ENCODE measurements around the gene CXCL8. TPM values are rescaled to one million over a fixed set of nuclear protein-coding genes. Genes with fewer than 3 reads are reported as not detected.

The CXCL8 gene
- total RNA-seq, 1 donor from 2014 or later, result 11.8 TPM

DNA sequence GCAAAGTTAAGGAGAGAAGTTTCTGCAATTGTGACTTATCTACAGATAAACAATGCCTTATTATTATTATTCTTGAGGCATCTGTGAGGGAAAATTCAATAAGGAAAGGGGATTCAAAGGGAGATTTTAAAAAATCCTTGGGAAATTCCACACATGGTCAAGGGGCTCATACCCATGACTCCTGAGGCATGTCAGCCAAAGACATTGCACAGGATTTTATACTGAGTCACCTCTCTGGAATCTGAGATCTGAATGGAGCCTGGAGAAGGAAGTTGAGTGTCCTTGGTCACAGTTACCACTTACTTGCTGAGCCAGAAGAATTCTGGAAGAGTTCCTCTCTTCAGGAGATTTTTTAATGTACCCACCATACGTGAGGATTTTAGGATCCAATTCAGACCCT is 14.4 kb upstream of the CXCL8 start:
- H3K9me3 Mint-ChIP-seq, result no peaks in the 10 kb centered on the region
- H3K4me3 Mint-ChIP-seq, result no peak overlapping the region
- no peaks in the 10 kb centered on the region for H3K27me3 Mint-ChIP-seq
- no peak overlapping the region for H3K27ac Mint-ChIP-seq
- no peak for DNase-seq
- H3K4me1 Mint-ChIP-seq, result no peaks in the 10 kb centered on the region
- no peaks in the 10 kb centered on the region for H3K36me3 Mint-ChIP-seq (ENCODE audit: low read depth)
- intact Hi-C loops (cut with micrococcal nuclease), result no loop called here

DNA sequence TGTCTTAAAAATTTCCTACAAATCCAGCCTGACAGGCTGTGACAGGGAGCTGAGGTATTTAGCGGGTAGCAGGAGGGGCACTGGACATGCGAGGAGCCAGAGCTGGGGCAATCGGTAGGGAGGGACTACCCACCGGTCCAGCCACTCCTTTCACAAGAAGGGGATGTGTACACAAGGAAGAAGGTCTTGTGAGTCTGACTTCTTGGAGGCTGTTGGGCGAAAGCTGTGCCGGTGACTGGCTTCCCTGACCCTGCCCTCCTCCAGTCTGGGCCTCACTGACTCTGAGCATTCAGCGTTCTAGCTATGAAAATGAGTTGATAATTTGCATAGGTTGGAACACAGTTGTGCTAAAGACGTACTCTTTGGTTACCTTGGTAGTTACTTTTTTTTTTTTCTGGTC is 12.7 kb upstream of the CXCL8 start:
- Mint-ChIP-seq H3K4me3 (no peak overlapping the region), H3K27ac (no peak overlapping the region)

DNA sequence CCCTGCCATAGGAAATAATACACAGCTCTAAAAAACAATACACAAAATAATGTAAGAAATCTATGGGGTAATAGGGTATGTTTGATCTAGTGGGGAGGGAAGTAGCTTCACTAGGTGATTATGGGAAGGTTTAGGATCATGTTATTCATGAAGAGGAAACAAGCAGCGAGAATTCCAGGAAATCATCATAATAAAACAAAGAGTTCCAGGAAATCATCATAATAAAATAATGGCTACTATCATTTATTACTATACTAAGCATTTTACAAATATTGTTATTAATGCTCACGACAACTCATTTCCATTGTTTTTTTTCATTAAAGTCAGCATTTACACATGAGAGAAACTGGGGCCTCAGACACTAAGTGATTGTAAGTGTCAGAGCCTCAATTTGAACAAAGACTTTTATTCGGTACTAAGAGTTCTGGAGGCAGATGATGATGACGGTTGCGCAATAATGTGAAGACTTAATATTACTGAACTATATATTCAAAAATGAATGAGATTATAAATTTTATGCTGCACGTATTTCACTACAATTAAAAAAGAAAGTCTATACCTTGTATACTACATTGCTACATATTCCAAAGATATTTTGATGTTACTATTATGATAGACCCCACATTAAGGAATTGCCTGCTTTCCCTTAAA is 12.2 kb upstream of the CXCL8 start:
- Mint-ChIP-seq H3K4me1 (peaks cover 7% of the 10 kb centered on the region), H3K27me3 (no peaks in the 10 kb centered on the region), H3K36me3 (ENCODE audit: low read depth) (no peaks in the 10 kb centered on the region), H3K27ac (no peak overlapping the region), H3K4me3 (no peak overlapping the region), H3K9me3 (no peaks in the 10 kb centered on the region)
- DNase-seq, result no peak
- intact Hi-C loops (cut with micrococcal nuclease), result no loop called here

More for the DNA sequence above, 12.7 kb upstream of the CXCL8 start:
- intact Hi-C loops (cut with micrococcal nuclease), result no loop called here
- Mint-ChIP-seq H3K4me1 (peaks cover 7% of the 10 kb centered on the region), H3K36me3 (ENCODE audit: low read depth) (no peaks in the 10 kb centered on the region), H3K27me3 (no peaks in the 10 kb centered on the region), H3K9me3 (no peaks in the 10 kb centered on the region)
- no peak for DNase-seq

DNA sequence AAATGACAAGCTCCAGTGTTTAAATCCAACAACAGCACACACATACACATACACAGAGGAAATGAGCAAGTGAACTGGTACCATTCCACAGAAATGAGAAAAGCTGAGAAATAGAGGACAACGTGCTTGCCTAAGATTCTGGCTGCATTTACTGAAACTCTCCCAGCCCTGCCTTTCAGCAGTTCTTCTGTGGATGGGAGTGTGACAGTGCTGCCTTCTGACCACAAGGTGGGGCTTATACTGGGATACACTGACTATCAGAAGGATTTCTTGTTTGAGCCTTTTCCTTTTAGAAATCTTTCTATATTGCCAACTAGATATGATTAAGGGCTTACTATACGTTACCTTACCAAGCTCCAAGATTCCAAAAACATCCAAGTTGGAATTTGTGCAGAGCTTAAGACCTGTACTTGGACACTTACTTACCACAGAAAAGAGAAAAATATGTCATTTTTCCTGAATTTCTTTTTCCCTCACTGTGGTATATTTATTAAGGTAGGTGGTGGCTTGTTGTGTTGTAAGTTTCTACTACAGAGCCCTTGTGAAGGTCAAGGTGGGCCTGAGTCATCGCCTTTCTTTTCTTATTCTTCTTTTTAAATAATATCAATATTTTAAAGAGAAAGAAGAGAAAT is 10.7 kb upstream of the CXCL8 start:
- Mint-ChIP-seq H3K36me3 (ENCODE audit: low read depth) (no peaks in the 10 kb centered on the region), H3K4me1 (peaks cover 10% of the 10 kb centered on the region), H3K27me3 (no peaks in the 10 kb centered on the region), H3K4me3 (no peak overlapping the region), H3K9me3 (no peaks in the 10 kb centered on the region), H3K27ac (no peak overlapping the region)
- DNase-seq, result peak; percentile 64
- intact Hi-C loops (cut with micrococcal nuclease), result loop anchor here (10.0 kb wide), 1 partner anchor 405 kb away; no protein-coding TSS in a partner anchor

DNA sequence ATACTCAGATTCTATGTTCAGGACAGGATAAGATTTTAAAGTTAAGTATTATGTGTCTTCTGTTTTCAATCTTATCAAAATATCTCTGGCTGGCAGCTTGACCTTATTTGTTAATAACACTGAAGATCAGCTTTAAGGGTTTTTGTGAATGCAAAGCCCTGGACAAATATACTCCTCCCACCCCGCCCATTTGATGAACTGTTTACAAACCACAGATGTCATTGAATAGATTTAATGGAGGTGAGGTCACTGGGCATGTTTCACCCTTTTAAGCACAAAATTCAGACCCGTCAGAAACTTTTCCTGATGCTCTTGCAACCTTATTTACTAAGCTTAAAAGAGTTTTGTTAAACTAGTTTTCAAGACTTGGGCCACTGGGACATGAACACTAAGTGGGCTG is 10.1 kb upstream of the CXCL8 start:
- Mint-ChIP-seq H3K4me1 (peaks cover 11% of the 10 kb centered on the region), H3K4me3 (no peak overlapping the region), H3K36me3 (ENCODE audit: low read depth) (no peaks in the 10 kb centered on the region), H3K27me3 (no peaks in the 10 kb centered on the region), H3K9me3 (no peaks in the 10 kb centered on the region), H3K27ac (no peak overlapping the region)
- intact Hi-C loops (cut with micrococcal nuclease), result loop anchor here (10.0 kb wide), 1 partner anchor 405 kb away; no protein-coding TSS in a partner anchor
- DNase-seq, result no peak

DNA sequence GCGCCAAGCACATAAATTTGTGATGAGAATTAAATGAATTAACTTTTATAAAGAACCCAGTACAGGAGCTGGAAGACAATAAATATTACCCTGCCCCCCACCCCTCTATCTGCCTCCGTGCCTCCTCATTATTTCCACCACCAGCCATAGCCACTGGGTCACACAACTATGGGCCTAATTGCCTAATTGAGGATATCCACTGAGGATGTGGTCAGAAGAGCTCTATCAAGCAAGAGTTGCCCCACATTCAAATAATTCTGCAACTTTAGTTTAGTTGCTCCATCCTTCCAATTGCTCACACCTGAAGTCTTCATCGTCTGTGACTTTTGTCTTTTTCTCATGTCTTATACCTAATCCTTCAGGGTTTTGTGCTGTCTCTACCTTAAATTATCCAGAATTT is 9.5 kb upstream of the CXCL8 start:
- H3K27ac Mint-ChIP-seq, result no peak overlapping the region
- no peaks in the 10 kb centered on the region for H3K36me3 Mint-ChIP-seq (ENCODE audit: low read depth)
- H3K27me3 Mint-ChIP-seq, result no peaks in the 10 kb centered on the region
- intact Hi-C loops (cut with micrococcal nuclease), result loop anchor here (10.0 kb wide), 1 partner anchor 404 kb away; no protein-coding TSS in a partner anchor
- peaks cover 11% of the 10 kb centered on the region for H3K4me1 Mint-ChIP-seq
- DNase-seq, result no peak
- no peak overlapping the region for H3K4me3 Mint-ChIP-seq
- H3K9me3 Mint-ChIP-seq, result no peaks in the 10 kb centered on the region

DNA sequence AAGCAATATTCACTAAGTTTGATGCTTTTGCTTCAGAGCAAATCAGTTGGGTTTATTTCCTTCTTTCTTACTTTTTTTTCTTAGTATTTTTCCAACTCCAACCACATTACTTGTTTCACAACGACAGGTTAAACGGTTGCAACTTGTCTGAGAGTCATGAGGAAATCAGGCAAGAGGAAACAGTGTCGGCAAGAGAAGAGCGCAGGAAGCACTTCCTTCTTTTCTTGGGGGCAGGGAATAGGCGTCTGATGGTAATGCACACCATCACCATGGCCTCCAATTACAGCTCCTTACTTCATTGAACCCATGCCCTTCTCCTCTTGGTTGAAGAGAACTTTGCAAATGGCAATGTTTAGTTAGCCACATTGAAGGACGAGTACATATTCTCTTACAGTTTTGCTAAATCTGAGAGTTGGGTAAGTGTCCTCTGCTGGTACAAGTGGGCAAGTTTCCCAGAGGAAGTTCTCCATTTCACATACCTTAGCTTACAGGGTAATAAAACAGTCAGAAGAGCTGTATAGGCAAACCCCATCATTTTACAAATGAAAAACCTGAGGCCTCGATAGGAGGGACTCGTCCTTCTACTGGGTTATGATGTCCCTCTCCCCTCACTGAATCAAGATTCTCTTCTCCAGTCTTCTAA is 8.3 kb upstream of the CXCL8 start:
- no peak overlapping the region for H3K4me3 Mint-ChIP-seq
- no peak overlapping the region for H3K27ac Mint-ChIP-seq
- intact Hi-C loops (cut with micrococcal nuclease), result loop anchor here (10.0 kb wide), 1 partner anchor 403 kb away; no protein-coding TSS in a partner anchor
- H3K27me3 Mint-ChIP-seq, result no peaks in the 10 kb centered on the region
- no peaks in the 10 kb centered on the region for H3K36me3 Mint-ChIP-seq (ENCODE audit: low read depth)
- no peak for DNase-seq
- H3K9me3 Mint-ChIP-seq, result no peaks in the 10 kb centered on the region
- H3K4me1 Mint-ChIP-seq, result peaks cover 11% of the 10 kb centered on the region

DNA sequence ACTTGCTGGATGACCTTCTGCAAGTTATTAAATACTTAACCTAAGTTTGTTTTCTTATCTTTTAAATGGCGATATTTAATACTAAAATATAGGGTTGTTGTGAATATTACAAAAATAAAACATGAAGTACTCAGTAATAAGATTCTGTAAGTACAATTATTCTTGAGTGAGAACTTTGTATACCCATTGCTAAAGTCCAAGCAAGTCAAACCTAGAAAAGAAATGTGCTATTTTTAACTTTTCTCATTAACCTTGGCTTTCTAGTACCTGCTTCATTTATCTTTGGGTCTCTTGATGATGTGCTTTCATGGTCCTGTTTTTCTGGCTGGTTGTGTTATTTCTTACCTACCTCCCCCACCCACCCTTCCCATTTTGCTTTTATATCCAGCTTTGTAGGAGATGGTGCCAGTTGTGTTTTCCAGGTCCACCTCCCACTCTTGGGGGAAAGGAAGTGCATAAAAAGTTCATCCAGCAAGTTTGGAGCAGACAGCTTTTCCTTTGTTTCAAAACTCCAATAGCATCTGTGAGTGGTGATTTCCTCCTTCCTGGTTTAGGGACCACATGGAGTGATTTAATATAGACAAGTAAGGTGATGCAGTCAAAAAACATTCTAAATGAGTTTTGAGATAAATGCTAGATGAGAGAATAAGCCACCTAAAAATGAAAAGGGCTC is 7.5 kb upstream of the CXCL8 start:
- H3K4me3 Mint-ChIP-seq, result no peak overlapping the region
- intact Hi-C loops (cut with micrococcal nuclease), result loop anchor here (10.0 kb wide), 1 partner anchor 402 kb away; no protein-coding TSS in a partner anchor
- no peak for DNase-seq

DNA sequence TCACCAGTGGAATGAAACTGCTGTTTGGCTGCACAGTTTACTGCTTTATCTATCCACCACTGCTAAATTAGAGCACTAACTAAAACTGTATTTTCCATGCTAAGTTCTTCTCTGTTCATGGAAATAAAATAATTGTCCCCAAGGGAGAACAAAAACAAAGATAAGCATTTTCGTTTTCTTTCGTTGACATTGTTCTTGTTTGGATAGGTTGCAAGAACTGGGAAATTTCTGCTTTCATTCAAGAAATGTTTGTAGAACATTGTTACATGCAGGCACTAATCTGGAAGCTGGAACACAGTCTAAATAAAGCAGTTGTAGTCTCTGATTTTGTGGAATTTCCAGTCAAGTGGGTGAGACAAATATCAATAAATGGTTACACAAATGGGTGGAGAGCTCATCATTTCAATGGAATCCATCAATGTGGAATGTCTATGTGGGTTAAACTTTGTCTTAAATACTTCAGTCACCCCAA is 5.8 kb upstream of the CXCL8 start:
- Mint-ChIP-seq H3K4me1 (peaks cover 11% of the 10 kb centered on the region), H3K4me3 (no peak overlapping the region), H3K9me3 (no peaks in the 10 kb centered on the region), H3K27me3 (no peaks in the 10 kb centered on the region), H3K27ac (peak overlapping the region; percentile 14), H3K36me3 (ENCODE audit: low read depth) (no peaks in the 10 kb centered on the region)
- intact Hi-C loops (cut with micrococcal nuclease), result loop anchor here (10.0 kb wide), 1 partner anchor 400 kb away; no protein-coding TSS in a partner anchor
- DNase-seq, result no peak

More for the DNA sequence above, 7.5 kb upstream of the CXCL8 start:
- Mint-ChIP-seq H3K9me3 (no peaks in the 10 kb centered on the region), H3K4me1 (peaks cover 11% of the 10 kb centered on the region), H3K27ac (no peak overlapping the region), H3K27me3 (no peaks in the 10 kb centered on the region), H3K36me3 (ENCODE audit: low read depth) (no peaks in the 10 kb centered on the region)

DNA sequence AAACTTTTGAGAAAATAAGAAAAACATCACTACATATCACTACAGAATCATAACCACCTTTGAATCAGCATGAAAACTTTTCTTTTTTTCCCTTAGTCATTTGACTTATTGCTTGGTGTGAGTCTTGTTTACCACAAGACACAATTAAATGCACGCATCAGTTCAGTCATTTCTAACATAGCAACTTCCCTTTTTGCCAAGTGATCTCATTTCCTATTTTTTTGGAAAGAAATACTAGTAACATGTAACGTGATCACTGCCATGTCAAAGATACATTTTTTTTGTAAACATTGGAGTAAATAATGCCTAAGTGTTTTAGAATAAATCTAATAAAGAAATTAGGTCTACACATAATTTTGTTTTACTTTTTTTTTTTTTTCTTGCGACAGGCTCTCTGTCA is 5.1 kb upstream of the CXCL8 start:
- no peak for DNase-seq

DNA sequence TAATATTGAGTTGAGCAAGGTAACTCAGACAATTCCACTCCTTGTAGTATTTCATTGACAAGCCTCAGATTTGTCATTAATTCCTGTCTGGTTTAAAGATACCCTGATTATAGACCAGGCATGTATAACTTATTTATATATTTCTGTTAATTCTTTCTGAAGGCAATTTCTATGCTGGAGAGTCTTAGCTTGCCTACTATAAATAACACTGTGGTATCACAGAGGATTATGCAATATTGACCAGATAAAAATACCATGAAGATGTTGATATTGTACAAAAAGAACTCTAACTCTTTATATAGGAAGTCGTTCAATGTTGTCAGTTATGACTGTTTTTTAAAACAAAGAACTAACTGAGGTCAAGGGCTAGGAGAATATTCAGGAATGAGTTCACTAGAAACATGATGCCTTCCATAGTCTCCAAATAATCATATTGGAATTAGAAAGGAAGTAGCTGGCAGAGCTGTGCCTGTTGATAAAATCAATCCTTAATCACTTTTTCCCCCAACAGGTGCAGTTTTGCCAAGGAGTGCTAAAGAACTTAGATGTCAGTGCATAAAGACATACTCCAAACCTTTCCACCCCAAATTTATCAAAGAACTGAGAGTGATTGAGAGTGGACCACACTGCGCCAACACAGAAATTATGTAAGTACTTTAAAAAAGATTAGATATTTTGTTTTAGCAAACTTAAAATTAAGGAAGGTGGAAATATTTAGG is 821 bp downstream of the CXCL8 start:
- Mint-ChIP-seq H3K4me3 (no peak overlapping the region), H3K4me1 (peaks cover 2% of the 10 kb centered on the region), H3K27me3 (no peaks in the 10 kb centered on the region), H3K9me3 (no peaks in the 10 kb centered on the region), H3K27ac (no peak overlapping the region), H3K36me3 (ENCODE audit: low read depth) (no peaks in the 10 kb centered on the region)
- no peak for DNase-seq
- intact Hi-C loops (cut with micrococcal nuclease), result no loop called here

More for the DNA sequence above, 5.1 kb upstream of the CXCL8 start:
- no peak overlapping the region for H3K27ac Mint-ChIP-seq
- H3K4me3 Mint-ChIP-seq, result no peak overlapping the region
- peaks cover 13% of the 10 kb centered on the region for H3K4me1 Mint-ChIP-seq
- no peaks in the 10 kb centered on the region for H3K27me3 Mint-ChIP-seq
- intact Hi-C loops (cut with micrococcal nuclease), result loop anchor here (10.0 kb wide), 1 partner anchor 400 kb away; no protein-coding TSS in a partner anchor
- no peaks in the 10 kb centered on the region for H3K9me3 Mint-ChIP-seq
- no peaks in the 10 kb centered on the region for H3K36me3 Mint-ChIP-seq (ENCODE audit: low read depth)

DNA sequence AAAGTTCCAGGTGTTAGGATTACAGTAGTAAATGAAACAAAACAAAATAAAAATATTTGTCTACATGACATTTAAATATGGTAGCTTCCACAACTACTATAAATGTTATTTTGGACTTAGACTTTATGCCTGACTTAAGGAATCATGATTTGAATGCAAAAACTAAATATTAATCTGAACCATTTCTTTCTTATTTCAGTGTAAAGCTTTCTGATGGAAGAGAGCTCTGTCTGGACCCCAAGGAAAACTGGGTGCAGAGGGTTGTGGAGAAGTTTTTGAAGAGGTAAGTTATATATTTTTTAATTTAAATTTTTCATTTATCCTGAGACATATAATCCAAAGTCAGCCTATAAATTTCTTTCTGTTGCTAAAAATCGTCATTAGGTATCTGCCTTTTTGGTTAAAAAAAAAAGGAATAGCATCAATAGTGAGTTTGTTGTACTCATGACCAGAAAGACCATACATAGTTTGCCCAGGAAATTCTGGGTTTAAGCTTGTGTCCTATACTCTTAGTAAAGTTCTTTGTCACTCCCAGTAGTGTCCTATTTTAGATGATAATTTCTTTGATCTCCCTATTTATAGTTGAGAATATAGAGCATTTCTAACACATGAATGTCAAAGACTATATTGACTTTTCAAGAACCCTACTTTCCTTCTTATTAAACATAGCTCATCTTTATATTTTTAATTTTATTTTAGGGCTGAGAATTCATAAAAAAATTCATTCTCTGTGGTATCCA is 1.6 kb downstream of the CXCL8 start:
- peaks cover 2% of the 10 kb centered on the region for H3K4me1 Mint-ChIP-seq
- H3K27ac Mint-ChIP-seq, result no peak overlapping the region
- H3K27me3 Mint-ChIP-seq, result no peaks in the 10 kb centered on the region
- no peak overlapping the region for H3K4me3 Mint-ChIP-seq
- no peaks in the 10 kb centered on the region for H3K9me3 Mint-ChIP-seq
- DNase-seq, result no peak
- intact Hi-C loops (cut with micrococcal nuclease), result no loop called here
- no peaks in the 10 kb centered on the region for H3K36me3 Mint-ChIP-seq (ENCODE audit: low read depth)
